Retinal pigment epithelial cell (primary cell): Measurements from ENCODE around the gene SOX4.

Source experiments
- DNase-seq: peaks from one replicate; pipeline ENCODE4 v3.0.0-alpha.2; 2010; ENCODE audit warnings: low read depth
- H3K4me3 ChIP-seq: 2 replicates; pipeline ENCODE4 v1.5.1; 2011; ENCODE audit warnings: mild to moderate bottlenecking, low read length, control low read depth, moderate library complexity
- TF ChIP-seq, protein P1 (sequence below): conservative IDR thresholded peaks from 2 replicates; pipeline ENCODE4 v1.5.1; 2011; ENCODE audit warnings: low read depth, low read length, control low read depth, inconsistent platforms

Gene SOX4

GRCh38 chr6:21633511-21634109 is 40.1 kb downstream of the SOX4 start:
- DNase-seq = no peak
- TF ChIP-seq, protein P1, sequence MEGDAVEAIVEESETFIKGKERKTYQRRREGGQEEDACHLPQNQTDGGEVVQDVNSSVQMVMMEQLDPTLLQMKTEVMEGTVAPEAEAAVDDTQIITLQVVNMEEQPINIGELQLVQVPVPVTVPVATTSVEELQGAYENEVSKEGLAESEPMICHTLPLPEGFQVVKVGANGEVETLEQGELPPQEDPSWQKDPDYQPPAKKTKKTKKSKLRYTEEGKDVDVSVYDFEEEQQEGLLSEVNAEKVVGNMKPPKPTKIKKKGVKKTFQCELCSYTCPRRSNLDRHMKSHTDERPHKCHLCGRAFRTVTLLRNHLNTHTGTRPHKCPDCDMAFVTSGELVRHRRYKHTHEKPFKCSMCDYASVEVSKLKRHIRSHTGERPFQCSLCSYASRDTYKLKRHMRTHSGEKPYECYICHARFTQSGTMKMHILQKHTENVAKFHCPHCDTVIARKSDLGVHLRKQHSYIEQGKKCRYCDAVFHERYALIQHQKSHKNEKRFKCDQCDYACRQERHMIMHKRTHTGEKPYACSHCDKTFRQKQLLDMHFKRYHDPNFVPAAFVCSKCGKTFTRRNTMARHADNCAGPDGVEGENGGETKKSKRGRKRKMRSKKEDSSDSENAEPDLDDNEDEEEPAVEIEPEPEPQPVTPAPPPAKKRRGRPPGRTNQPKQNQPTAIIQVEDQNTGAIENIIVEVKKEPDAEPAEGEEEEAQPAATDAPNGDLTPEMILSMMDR = no peak

DNA sequence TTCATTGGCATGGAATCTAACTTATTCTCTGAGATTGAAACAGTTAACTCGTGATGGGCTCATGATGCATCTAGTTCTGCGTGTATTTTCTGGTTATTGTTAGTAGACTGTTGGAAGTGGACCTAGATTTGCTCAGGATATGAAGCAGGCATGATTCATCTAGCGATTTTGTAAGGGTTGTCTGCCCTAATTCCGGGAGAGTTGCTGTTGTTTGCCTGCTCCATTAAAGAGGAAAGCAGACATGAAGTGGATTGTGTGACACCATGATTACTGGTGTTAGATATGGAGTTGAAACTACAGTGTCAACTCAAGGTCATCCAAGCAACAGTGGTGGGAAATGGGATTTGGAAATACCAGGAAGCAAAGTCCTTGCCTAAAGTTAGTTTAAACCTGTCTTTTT is 41.0 kb downstream of the SOX4 start:
- TF ChIP-seq, protein P1 = no peak
- DNase-seq = peak; percentile 74
- H3K4me3 ChIP-seq = no peak overlapping the region

More at GRCh38 chr6:21633511-21634109, 40.1 kb downstream of the SOX4 start:
- H3K4me3 ChIP-seq = no peak overlapping the region

GRCh38 chr6:21636876-21637275 is 43.3 kb downstream of the SOX4 start:
- TF ChIP-seq, protein P1 = no peak
- no peak overlapping the region for H3K4me3 ChIP-seq
- DNase-seq = no peak

GRCh38 chr6:21639316-21639715 is 45.8 kb downstream of the SOX4 start:
- H3K4me3 ChIP-seq = no peak overlapping the region
- no peak for DNase-seq
- TF ChIP-seq, protein P1 = no peak
